Kidney tubule cell (primary cell): ENCODE data around the gene LRRC7.
A peak's percentile ranks its signal among the peaks of the same experiment; 100 is the strongest.
"Not testable (repeated sequence)": the region's sequence is repeated elsewhere in the genome, so short reads cannot be mapped to it uniquely, and the experiment has no call there.

Experiments
- DNase-seq: peaks from one replicate; pipeline ENCODE4 v3.0.0-alpha.2; 2018; ENCODE audit warnings: low spot score

The LRRC7 gene

GRCh38 chr1:69697340-69697739 is 129.6 kb downstream of the LRRC7 start:
- no peak for DNase-seq

DNA sequence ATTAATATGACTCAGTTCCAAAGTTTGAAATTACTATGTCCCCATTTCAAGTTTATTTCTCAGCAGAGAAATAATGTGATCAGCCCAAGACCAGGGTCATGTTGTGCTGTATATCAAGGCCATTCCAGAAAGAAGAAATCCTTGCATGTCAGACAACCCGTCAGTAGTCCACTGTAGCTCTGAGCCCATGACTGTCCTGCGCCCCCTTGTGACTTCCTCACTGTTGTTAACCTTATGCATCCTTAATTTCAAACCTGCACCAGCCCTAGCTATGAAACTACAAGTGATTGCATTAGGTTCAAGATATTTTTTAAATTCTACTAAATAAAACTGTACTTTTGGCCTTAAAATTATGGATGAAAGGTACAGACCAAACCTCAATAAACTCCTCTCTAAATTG is 133.0 kb downstream of the LRRC7 start:
- DNase-seq = peak; percentile 14

DNA sequence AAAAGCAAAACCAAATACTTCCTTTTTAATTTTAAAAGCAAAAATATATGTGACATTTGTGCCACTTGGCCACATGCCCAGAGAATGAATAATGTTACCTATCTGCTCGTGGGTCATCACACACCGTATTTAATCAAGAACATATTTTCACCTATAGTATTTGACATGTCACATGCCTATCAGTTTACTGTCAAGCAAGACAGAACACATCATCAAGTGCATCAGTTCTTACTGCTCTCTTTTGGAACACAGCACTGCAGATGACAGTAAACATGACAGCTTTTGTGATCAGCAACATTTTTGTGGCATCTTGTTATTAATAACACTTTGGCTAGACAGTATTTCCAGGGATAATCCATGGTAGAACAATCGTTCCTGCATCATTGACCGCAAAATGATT is 134.4 kb downstream of the LRRC7 start:
- peak; percentile 1 for DNase-seq

- no peak for DNase-seq
These were observed 138.8 kb downstream of the LRRC7 start for GRCh38 chr1:69706473-69706872.

DNA sequence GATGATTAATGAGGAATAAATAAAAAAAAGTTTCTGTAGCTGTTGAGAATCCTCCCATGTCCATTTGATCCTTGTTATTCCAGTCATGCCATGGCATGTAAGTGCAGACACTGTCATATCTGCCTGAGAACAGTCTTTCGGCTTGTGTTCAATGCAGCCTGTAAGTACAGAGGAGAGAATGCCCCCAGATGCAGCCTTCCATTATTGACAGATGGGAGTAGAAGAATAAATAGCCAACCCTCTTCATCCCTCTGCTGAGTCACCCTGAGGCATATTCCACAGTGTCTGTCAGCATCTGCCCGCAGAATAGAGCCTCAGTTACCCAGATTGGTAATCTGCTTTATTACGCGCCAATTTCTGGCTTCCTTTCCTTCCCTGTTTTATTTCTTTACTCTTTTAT is 139.4 kb downstream of the LRRC7 start:
- no peak for DNase-seq

- DNase-seq = no peak
These were observed 142.9 kb downstream of the LRRC7 start for GRCh38 chr1:69710484-69711189.

GRCh38 chr1:69711190-69711930 is 143.6 kb downstream of the LRRC7 start:
- no peak for DNase-seq

GRCh38 chr1:69717834-69718233 is 150.1 kb downstream of the LRRC7 start:
- not testable (repeated sequence) for DNase-seq

DNA sequence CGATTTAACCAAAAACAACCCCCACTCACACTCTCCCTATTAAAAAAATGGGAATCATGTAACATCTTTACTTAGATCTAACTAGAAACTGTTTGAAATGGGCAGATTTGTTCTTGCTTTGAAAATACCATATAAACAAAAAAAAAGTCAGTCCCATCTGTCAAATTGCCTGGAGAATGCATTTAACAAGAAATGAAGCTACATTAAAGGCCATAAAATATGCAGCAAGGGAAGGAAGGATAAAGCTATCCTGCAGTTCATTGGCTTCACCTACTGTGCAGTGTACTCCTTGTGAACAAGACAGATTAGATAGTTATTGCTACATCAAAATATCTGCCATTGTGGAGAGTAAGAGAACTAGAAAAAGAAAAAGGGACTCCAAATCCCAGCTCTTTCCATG is 160.5 kb downstream of the LRRC7 start:
- no peak for DNase-seq

DNA sequence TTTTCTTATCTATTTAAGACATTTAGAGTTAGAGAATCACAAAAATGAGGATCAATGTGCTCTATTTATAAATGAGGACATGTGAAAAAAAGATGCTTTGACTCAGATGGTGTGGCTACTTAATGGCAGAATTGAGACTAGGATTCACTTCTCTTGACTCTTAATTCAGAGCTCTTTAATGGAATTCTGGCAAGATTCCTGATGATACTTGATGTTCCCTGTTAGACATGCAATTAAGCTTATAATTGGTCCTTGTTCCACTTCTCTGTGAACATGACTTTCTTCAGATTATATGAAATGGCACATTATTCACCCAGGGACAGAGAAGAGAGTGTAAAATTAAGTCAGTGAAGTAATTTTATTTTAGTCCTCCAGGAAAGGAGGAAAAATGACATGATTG is 165.3 kb downstream of the LRRC7 start:
- DNase-seq = no peak

DNA sequence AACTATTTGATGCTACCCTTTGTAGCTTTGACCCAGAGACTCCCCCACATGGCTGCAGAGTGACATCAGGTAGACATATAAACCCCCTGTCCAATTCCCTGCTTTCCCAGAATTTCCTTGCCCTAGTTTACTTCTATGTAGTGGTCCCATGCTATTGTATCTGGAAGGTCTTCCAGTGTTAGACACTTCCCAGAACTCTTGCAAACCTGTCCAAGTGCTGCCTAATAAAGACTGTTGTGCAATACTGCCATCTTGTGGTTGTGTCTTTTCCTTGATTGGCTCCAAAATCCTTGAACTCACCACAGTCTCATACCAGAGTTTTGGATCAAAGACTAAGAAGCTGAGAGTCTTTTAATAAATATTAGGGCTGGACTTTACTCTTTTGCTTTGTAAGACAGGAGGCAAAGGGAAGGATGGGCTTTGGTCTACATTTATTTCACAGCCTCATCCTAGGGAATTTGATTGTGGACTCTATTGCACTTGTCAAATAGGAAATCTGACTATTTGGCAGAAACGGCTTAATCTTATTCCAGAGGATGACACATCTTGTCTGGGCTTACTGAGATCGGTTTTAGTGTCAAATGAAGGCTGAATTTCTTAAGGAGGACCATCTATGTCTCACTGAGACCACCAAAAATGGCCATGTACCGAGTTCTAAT is 169.9 kb downstream of the LRRC7 start:
- peak; percentile 64 for DNase-seq

DNA sequence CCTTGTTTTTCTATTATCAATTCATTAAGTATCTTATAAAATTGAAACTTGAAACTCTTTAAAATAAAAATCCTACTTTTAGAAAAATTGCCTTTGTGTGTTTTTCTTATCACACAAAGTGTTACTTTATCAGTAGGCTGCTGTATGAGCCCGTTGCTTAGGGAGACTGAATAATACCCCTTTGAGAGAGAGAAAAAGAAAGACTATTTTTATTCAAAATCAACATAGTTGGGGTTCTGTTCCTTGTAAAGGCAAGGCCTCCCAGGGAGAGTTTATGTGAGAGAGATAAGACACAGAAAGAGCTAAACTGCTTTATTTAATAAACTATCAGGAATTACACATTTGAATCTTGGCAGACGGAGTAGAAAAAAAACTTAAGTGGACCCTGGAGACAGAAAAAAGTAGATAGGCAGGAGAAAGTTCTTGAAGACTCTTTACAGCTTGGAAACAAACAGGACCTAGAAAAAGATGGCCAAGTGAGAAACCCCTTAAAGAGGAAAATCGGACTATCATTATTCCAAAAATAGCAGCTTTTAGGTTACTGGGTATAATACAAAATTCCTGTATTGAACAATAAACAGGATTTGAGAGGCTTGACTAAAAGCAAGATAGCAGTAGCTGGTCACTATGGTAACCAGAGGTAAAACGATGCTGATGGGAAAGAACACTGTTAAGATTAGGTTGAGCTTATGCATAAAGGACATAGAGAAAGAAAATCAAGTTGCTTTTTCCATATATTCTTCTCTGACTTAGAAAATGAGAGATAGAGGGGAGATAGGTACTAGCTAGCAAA is 170.9 kb downstream of the LRRC7 start:
- DNase-seq = no peak

GRCh38 chr1:69739251-69739605 is 171.5 kb downstream of the LRRC7 start:
- no peak for DNase-seq

- no peak for DNase-seq
These were observed 175.4 kb downstream of the LRRC7 start for GRCh38 chr1:69743146-69743545.

DNA sequence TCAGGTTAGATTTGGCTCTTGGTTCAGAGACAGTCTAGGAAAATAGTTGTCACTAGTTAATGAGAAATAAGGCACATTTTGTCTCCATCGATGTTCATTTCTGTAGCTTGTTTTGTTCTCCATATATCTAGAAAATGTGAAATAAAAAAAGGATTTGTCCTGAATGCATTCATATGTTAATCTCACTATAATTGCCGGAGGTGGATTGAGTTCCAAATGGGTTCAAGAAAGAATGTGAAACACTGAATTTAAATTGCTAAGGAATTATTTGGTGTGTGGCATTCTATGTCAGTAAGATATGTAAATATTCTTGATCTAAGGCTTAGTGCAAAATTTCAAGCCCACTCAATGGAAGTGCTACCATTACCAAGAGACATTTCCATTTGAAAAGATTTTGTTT is 176.7 kb downstream of the LRRC7 start:
- no peak for DNase-seq

DNA sequence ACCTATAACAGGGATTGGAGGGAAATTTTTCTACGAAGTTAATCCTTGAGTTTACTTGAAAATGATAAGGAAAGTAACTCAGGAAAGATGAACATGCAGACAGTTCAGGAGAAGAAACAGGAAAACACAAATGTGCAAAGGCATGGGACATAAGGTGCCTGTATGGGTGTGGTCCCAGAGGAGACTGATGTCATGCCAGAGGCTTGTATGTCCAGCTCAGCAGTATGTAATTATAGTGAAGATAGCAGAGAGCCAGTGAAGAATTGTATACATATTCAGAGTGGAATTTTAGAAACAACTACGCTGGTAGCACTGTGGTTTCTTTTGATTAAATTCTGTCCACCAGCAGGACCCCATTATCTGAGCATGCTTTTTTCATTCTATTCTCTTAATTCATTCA is 179.5 kb downstream of the LRRC7 start:
- no peak for DNase-seq

GRCh38 chr1:69750638-69751037 is 182.9 kb downstream of the LRRC7 start:
- DNase-seq = no peak

DNA sequence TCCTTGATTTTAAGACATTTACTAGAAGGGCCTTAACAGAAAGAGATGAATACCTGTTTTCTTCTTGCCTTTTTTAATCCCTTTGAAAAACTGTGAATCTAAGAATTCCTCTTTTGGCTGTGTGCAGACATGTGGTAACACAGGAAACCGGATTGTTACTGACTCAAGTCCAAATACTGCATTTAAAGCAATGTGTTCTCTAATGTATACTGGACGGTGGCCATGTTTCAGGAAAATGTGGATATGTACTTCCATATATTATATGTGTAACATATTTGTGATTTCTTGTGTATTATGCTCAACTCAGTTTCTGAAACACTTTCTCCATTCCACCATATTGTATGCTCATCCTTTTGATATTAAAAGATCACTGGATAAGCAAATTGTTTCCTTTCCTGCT is 185.1 kb downstream of the LRRC7 start:
- DNase-seq = no peak

GRCh38 chr1:69754521-69754920 is 186.8 kb downstream of the LRRC7 start:
- DNase-seq = no peak

- DNase-seq = no peak
These were observed 187.9 kb downstream of the LRRC7 start for GRCh38 chr1:69755647-69756046.

- no peak for DNase-seq
These were observed 198.2 kb downstream of the LRRC7 start for GRCh38 chr1:69765951-69766350.

GRCh38 chr1:69766431-69767180 is 198.9 kb downstream of the LRRC7 start:
- no peak for DNase-seq
